Superior temporal gyrus (tissue), 1 donor: ENCODE data around the gene RAPGEF3.

ENCODE experiments used
- DNase-seq: peaks from one replicate; pipeline ENCODE4 v3.0.0-alpha.2; 2016; ENCODE audit errors: extremely low spot score

The RAPGEF3 gene

GRCh38 chr12:47698631-47699030, 60.0 kb downstream of the RAPGEF3 start:
- DNase-seq: no peak

GRCh38 chr12:47698055-47698454, 60.6 kb downstream of the RAPGEF3 start:
- no peak for DNase-seq

GRCh38 chr12:47689215-47689614, 69.5 kb downstream of the RAPGEF3 start:
- DNase-seq: no peak

- no peak for DNase-seq
Measured at GRCh38 chr12:47687636-47688035, 71.0 kb downstream of the RAPGEF3 start.

- peak; percentile 76 for DNase-seq
Measured at GRCh38 chr12:47686645-47687240, 71.9 kb downstream of the RAPGEF3 start.
